ENCODE measurements around the gene ARVCF.

Gene ARVCF

GRCh38 chr22:19973551-19974267 lies 42.9 kb downstream of the ARVCF start:
- no peak for DNase-seq (ENCODE audit: low spot score)

- peak; percentile 64 for DNase-seq (ENCODE audit: low spot score)
Observed at GRCh38 chr22:19972652-19973550, 43.7 kb downstream of the ARVCF start.

GRCh38 chr22:19972251-19972650 lies 44.4 kb downstream of the ARVCF start:
- no peak for DNase-seq (ENCODE audit: low spot score)

GRCh38 chr22:19971276-19972124 lies 45.1 kb downstream of the ARVCF start:
- DNase-seq (ENCODE audit: low spot score): no peak

GRCh38 chr22:19970479-19971275 lies 45.9 kb downstream of the ARVCF start:
- DNase-seq (ENCODE audit: low spot score): peak; percentile 76

- DNase-seq (ENCODE audit: low spot score): no peak
Observed at GRCh38 chr22:19970031-19970478, 46.6 kb downstream of the ARVCF start.

GRCh38 chr22:19969141-19969928 lies 47.3 kb downstream of the ARVCF start:
- DNase-seq (ENCODE audit: low spot score): no peak

- DNase-seq (ENCODE audit: low spot score): no peak
Observed at GRCh38 chr22:19968450-19968891, 48.2 kb downstream of the ARVCF start.

GRCh38 chr22:19967850-19968449 lies 48.7 kb downstream of the ARVCF start:
- no peak for DNase-seq (ENCODE audit: low spot score)

- no peak for DNase-seq (ENCODE audit: low spot score)
Observed at GRCh38 chr22:19966908-19967750, 49.5 kb downstream of the ARVCF start.

GRCh38 chr22:19965771-19966709 lies 50.6 kb downstream of the ARVCF start:
- peak; percentile 71 for DNase-seq (ENCODE audit: low spot score)

- no peak for DNase-seq (ENCODE audit: low spot score)
Observed at GRCh38 chr22:19964701-19965386, 51.8 kb downstream of the ARVCF start.

GRCh38 chr22:19963863-19964642 lies 52.6 kb downstream of the ARVCF start:
- no peak for DNase-seq (ENCODE audit: low spot score)

- DNase-seq (ENCODE audit: low spot score): peak; percentile 65
Observed at GRCh38 chr22:19962909-19963806, 53.5 kb downstream of the ARVCF start.

GRCh38 chr22:19962246-19962908 lies 54.2 kb downstream of the ARVCF start:
- DNase-seq (ENCODE audit: low spot score): peak; percentile 90
